ENCODE data around the gene KIF1B. TPM values are rescaled to one million over a fixed set of nuclear protein-coding genes. Genes with fewer than 3 reads are reported as not detected.
"Not testable (repeated sequence)": the region's sequence is repeated elsewhere in the genome, so short reads cannot be mapped to it uniquely, and the experiment has no call there.

KIF1B gene
- total RNA-seq, 1 donor from 2014 or later, result 67.7 TPM

DNA sequence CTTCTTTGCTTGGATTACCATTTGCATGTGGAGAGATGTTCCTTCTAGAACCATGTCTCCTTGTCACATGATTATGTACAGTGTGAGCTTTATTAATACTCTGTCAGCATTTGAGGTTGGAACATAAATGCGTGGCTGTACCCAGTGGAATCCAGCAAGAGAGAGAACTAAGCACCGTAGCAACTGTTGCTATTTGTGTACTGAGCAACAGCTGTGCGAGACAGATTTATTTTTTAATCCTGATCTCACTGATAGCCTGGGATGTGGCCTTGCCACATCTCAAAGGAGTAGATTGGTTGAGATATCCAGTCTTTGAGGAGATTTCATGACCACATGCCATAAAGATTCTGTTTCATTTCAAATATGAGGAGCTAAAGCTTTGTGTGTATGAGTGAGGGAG is 43.4 kb downstream of the KIF1B start:
- TF ChIP-seq, protein P1, sequence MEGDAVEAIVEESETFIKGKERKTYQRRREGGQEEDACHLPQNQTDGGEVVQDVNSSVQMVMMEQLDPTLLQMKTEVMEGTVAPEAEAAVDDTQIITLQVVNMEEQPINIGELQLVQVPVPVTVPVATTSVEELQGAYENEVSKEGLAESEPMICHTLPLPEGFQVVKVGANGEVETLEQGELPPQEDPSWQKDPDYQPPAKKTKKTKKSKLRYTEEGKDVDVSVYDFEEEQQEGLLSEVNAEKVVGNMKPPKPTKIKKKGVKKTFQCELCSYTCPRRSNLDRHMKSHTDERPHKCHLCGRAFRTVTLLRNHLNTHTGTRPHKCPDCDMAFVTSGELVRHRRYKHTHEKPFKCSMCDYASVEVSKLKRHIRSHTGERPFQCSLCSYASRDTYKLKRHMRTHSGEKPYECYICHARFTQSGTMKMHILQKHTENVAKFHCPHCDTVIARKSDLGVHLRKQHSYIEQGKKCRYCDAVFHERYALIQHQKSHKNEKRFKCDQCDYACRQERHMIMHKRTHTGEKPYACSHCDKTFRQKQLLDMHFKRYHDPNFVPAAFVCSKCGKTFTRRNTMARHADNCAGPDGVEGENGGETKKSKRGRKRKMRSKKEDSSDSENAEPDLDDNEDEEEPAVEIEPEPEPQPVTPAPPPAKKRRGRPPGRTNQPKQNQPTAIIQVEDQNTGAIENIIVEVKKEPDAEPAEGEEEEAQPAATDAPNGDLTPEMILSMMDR (IDR thresholded peaks at IDR 0.05; ENCODE audit: unreplicated experiment), result no peak
- no peak for DNase-seq (ENCODE audit: low spot score in 2 of 2, unreplicated experiment in 2 of 2)
- H3K4me3 Mint-ChIP-seq, result no peak overlapping the region
- H3K9me3 Mint-ChIP-seq, result peaks cover 4% of the 10 kb centered on the region
- no peaks in the 10 kb centered on the region for H3K27me3 Mint-ChIP-seq (ENCODE audit: low read depth)
- H3K36me3 Mint-ChIP-seq, result peaks cover 14% of the 10 kb centered on the region
- peaks cover 8% of the 10 kb centered on the region for H3K4me1 Mint-ChIP-seq
- peak overlapping the region; percentile 85 for H3K27ac Mint-ChIP-seq

DNA sequence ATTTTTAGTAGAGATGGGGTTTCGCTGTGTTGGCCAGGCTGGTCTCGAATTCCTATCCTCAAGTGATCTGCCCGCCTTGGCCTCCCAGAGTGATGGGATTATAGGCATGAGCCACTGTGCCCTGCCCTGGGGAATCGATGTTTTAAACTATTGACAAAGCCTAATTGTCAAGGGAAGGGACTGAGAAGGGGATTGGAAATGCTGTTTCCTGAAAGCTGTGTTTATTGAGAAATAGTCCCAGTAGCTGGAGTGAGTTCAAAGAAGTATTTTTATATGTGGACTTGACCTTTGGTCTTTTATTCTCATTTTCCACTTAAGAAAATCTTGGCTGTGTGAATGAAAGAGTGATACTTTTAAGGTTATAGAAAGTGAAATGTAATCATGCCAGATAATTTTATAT is 47.5 kb downstream of the KIF1B start:
- Mint-ChIP-seq H3K36me3 (peaks cover 26% of the 10 kb centered on the region), H3K4me3 (no peak overlapping the region), H3K9me3 (no peaks in the 10 kb centered on the region), H3K27me3 (ENCODE audit: low read depth) (no peaks in the 10 kb centered on the region), H3K4me1 (peaks cover 8% of the 10 kb centered on the region), H3K27ac (peak overlapping the region; percentile 50)
- no peak for DNase-seq (ENCODE audit: low spot score in 2 of 2, unreplicated experiment in 2 of 2)
- TF ChIP-seq, protein P1 (IDR thresholded peaks at IDR 0.05; ENCODE audit: unreplicated experiment), result no peak

DNA sequence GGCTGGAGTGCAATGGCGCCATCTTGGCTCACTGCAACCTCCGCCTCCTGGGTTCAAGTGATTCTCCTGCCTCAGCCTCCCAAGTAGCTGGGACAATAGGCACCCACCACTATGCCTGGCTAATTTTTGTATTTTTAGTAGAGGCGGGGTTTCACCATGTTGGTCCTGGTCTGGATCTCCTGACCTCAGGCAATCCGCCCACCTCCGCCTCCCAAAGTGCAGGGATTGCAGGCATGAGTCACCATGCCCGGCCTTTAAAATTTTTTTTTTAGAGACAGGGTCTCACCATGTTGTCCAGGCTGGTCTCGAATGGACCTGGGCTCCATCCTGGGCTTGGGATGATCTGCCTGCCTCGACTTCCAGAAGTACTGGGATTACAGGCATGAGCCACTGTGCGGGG is 49.2 kb downstream of the KIF1B start:
- not testable (repeated sequence) for H3K4me3 Mint-ChIP-seq; H3K9me3 Mint-ChIP-seq; H3K4me1 Mint-ChIP-seq; DNase-seq (ENCODE audit: low spot score in 2 of 2, unreplicated experiment in 2 of 2); H3K27ac Mint-ChIP-seq; H3K27me3 Mint-ChIP-seq (ENCODE audit: low read depth)
- H3K36me3 Mint-ChIP-seq, result peaks cover 32% of the 10 kb centered on the region

DNA sequence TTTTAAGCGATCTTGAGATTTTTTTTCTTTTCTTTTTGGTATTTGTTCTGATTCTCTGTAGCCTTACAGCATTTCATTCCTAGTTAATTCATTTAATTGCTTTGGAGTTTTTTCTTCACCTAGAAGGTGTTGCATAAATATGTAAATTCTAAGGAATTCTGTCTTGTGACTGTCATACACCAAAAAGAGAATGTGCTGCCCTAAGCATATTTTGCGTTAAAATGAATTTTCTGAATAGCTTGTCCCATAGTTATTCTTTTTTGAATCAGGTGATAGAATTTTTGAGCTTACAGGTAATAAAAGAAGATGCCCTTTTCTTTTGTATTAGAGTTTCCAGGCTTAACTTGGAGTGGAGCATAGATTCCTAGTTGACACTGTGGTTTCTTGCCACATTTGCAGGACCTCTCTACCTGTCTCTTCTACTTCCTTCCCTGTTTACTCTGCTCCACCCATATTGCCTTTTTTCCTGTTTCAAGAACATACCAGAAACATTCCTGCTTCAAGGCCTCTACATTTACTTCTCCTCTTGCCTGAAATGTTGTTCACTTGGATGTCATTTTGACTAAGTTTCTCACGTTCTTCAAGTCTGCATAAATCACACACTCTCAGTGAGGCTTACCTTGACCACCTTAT is 53.2 kb downstream of the KIF1B start:
- no peak for DNase-seq (ENCODE audit: low spot score in 2 of 2, unreplicated experiment in 2 of 2)
- Mint-ChIP-seq H3K9me3 (no peaks in the 10 kb centered on the region), H3K36me3 (peaks cover 50% of the 10 kb centered on the region), H3K4me1 (peaks cover 4% of the 10 kb centered on the region), H3K4me3 (no peak overlapping the region), H3K27me3 (ENCODE audit: low read depth) (no peaks in the 10 kb centered on the region), H3K27ac (peak overlapping the region; percentile 8)
- TF ChIP-seq, protein P1 (IDR thresholded peaks at IDR 0.05; ENCODE audit: unreplicated experiment), result no peak

DNA sequence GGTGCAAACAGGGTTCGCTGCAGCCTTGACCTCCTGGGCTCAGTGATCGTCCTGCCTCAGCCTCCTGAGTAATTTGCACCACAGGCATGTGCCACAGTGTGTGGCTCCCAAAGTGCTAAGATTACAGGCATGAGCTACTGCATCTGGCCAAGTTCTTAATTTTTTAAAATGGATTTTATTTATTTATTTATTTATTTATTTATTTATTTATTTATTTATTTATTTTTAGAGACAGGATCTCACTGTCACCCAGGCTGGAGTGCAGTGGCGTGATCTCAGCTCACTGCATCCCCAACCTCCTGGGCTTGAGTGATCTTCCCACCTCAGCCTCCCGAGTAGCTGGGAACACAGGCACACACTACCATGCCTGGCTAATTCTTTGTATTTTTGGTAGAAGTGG is 54.7 kb downstream of the KIF1B start:
- H3K27ac Mint-ChIP-seq, result no peak overlapping the region
- H3K27me3 Mint-ChIP-seq (ENCODE audit: low read depth), result no peaks in the 10 kb centered on the region
- H3K36me3 Mint-ChIP-seq, result peaks cover 51% of the 10 kb centered on the region
- H3K4me3 Mint-ChIP-seq, result no peak overlapping the region
- TF ChIP-seq, protein P1 (IDR thresholded peaks at IDR 0.05; ENCODE audit: unreplicated experiment), result no peak
- no peaks in the 10 kb centered on the region for H3K9me3 Mint-ChIP-seq
- peaks cover 4% of the 10 kb centered on the region for H3K4me1 Mint-ChIP-seq
- no peak for DNase-seq (ENCODE audit: low spot score in 2 of 2, unreplicated experiment in 2 of 2)

DNA sequence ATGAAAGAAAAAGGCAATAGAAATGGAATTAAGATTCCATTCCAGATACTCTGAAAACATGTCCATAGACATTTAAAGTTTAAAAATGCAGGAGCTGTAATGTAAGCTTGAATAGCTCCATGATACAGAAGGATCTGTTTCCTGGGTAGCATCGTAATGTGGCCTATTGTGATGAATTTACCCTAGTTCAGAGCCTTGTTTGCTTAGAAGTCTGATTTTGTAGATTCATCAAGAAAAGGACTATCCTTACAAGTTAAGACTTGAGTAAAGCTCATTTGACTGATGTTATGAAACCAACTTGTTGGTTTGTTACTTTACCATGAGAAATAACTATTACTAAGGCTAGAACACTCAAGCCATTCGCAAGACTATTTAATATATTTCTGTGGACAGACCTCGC is 55.5 kb downstream of the KIF1B start:
- H3K36me3 Mint-ChIP-seq, result peaks cover 52% of the 10 kb centered on the region
- DNase-seq (ENCODE audit: low spot score in 2 of 2, unreplicated experiment in 2 of 2), result no peak
- TF ChIP-seq, protein P1 (IDR thresholded peaks at IDR 0.05; ENCODE audit: unreplicated experiment), result no peak
- peaks cover 4% of the 10 kb centered on the region for H3K4me1 Mint-ChIP-seq
- no peak overlapping the region for H3K4me3 Mint-ChIP-seq
- H3K9me3 Mint-ChIP-seq, result no peaks in the 10 kb centered on the region
- no peak overlapping the region for H3K27ac Mint-ChIP-seq
- no peaks in the 10 kb centered on the region for H3K27me3 Mint-ChIP-seq (ENCODE audit: low read depth)
